Stimulated activated CD8-positive, alpha-beta memory T cell treated with anti-CD3 and anti-CD28 coated beads, Interleukin-7, amount 100 ng/mL, for 24 hours (primary cell): ENCODE measurements around the gene LRRC10B.

Source experiments
- DNase-seq: peaks from one replicate; pipeline ENCODE4 v3.0.0-alpha.2; 2020; ENCODE audit warnings: low read depth

The LRRC10B gene

DNA sequence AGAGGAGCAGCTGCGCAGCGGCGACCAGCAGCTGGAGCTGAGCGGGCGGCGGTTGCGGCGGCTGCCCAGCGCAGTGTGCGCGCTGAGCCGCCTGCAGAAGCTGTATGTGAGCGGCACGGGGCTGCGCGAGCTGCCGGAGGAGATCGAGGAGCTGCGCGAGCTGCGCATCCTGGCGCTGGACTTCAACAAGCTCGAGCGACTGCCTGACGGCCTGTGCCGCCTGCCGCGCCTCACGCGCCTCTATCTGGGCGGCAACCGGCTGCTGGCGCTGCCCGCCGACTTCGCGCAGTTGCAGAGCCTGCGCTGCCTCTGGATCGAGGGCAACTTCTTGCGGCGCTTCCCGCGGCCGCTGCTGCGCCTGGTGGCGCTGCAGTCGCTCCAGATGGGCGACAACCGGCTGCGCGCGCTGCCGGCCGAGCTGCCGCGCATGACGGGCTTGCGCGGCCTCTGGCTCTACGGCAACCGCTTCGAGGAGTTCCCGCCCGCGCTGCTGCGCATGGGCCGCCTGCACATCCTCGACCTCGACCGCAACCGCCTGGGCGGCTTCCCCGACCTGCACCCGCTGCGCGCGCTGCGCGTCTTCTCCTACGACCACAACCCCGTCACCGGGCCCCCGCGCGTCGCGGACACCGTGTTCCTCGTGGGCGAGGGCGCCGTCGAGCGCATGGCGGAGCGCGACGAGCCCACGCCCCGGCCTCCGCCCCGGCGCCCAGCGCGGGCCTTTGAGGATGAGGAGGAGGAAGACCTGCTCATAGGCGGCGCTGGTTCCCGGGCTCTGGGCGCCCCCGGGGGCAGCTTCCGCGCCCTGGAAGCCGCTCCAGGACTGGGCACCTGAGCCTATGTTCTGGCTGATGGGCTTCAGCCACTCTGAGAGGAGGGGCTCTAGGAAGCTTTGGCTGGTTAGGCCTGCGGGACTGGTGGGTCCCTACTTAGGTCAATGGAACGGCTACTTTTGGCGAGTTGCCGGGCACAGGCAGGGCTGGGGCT, 787 bp downstream of the LRRC10B start:
- peak; percentile 23 for DNase-seq

DNA sequence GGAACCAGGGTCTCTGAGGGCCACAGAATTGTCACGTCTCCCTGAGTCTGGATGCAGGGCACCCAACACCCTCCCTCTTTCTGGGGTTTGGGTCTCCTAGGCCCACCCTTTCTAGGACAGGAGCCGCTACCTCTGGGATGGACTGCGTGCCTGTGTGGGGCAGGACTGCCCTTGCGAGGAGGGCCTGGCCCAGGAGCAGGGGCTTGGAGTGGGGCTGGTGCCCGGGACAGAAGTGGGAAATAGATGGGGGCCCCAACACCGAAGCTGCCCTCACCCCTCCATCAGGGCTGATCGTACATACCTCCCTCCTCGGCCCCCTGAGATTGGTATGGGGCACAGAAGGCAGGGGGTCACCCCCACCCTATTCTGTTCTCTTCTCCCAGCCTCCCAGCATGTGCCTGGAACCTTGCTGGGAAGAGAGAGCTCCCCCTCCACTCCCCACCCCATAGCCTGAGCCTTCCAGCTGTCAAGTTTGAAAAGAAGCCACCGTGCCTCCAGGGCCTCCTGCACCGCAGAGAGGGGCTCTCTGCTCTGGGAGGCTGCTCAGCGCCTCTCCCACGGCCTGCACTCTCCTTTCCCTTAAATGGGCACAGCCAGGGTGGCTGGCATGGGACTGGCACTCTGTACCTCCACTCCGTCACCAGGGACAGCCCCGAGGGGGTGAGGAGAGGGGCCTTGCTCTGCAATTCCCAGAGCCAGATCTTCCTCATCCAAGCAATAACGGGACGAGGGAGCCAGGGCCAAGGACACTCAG, 1.8 kb downstream of the LRRC10B start:
- no peak for DNase-seq

- DNase-seq: no peak
Observed at GRCh38 chr11:61510974-61511373, 2.4 kb downstream of the LRRC10B start.

GRCh38 chr11:61511383-61511782, 2.8 kb downstream of the LRRC10B start:
- DNase-seq: no peak

GRCh38 chr11:61512435-61512834, 3.9 kb downstream of the LRRC10B start:
- no peak for DNase-seq

GRCh38 chr11:61513143-61513765, 4.7 kb downstream of the LRRC10B start:
- no peak for DNase-seq

DNA sequence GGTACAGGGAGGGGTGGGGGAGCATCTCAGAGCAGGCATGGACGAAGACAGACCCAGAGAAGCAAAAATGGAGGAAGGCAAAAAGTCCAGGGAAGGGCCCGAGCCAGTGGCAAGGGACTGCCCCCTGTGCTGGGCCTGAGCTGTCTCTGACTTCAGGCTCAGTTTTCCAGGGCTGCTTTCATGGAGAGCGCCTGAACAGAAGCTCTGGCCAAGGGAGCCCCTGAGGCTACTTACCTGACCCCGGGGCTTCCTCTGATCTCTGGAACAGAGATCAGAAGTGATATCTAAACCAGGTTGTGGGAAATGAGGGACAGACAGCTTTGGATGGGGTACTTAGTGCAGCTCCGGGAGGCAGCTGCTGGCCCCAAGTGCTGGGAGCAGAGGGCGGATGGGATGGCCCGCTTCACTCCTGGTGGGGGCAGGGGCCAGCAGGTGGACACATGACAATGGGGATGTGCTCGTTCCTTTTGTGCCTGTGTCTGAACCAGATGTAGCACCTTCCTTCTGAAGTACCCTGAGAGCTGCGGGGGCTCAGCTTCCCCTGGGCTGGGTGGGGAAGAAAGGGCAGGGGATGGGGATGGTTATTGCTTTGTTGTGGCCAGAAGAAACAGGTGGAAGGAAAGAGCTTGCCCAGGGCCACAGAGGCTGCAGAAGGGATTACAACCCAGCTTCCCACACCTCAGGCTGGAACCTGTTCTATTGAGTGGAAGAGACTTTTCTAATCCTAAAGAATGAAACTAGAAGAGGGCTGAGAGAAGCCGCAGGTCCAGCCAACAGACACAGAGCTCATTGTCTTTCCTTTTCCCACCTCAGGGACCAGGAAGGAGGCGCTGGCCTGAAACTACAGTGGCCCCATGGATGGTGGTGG, 5.7 kb downstream of the LRRC10B start:
- no peak for DNase-seq

GRCh38 chr11:61515686-61516085, 7.1 kb downstream of the LRRC10B start:
- DNase-seq: no peak

DNA sequence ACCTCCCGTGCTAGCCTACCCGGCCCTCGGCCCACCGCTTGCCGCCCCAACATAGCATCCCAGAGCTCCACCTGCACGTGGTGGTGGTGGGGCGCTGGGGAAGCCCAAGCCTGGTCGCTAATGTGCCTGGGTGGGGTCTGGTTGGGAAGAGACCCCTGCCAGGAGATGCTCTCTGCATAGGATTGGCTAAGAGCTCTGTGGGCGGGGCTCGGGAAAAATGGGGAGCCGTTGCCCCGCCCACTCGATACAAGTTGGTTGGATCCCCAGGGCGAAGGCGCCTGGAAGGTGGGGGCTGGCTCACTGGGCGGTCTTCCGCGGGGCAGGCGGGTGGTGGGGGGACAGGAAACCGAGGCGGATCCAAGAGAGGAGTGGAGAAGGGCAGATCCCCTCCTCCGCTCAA, 7.6 kb downstream of the LRRC10B start:
- DNase-seq: no peak

DNA sequence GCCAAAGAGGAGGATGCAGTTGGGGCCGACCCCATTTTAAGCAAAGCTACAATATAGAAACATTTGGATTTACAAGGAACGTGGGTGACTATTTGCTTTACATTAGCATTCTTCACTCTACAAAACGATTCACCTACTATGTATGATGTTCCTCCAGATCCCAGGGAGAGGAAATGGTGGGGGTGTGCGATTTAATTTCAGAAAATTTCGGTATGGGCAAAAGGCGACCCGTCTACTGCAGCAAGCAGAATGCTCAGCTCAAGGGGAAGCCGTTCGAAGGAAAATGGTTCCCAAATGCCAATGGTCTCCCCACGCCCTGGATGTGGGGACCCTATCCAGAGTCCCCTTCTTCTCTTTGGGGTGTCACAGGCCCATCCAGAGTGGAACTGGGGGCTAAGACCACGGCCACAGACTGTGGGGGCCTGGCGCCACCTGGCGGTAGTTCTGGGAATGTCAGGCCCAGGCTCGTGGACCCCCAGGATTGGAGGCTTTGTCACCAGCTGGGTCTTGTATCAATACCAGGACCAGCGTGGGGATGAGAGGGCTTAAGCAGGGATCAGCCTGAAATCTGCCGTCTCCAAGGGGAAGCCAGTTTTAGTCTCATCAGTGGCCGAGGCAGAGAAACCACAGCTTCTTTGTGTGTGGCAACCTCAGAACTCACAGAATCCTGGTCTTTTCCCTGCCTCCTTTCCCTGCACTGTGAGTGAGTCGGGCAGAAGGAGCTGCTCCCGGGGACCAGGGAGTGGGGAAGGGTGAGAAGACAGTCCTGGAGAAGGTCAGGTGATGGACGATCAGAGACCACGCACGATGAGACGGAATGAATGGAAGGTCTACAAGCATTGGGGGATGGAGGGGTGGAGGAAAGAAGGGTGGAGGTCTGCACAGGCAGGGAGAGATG, 8.4 kb downstream of the LRRC10B start:
- peak; percentile 32 for DNase-seq

- DNase-seq: no peak
Observed at GRCh38 chr11:61518032-61518795, 9.7 kb downstream of the LRRC10B start.

- no peak for DNase-seq
Observed at GRCh38 chr11:61522881-61523280, 14.3 kb downstream of the LRRC10B start.

GRCh38 chr11:61524446-61524845, 15.9 kb downstream of the LRRC10B start:
- DNase-seq: no peak

DNA sequence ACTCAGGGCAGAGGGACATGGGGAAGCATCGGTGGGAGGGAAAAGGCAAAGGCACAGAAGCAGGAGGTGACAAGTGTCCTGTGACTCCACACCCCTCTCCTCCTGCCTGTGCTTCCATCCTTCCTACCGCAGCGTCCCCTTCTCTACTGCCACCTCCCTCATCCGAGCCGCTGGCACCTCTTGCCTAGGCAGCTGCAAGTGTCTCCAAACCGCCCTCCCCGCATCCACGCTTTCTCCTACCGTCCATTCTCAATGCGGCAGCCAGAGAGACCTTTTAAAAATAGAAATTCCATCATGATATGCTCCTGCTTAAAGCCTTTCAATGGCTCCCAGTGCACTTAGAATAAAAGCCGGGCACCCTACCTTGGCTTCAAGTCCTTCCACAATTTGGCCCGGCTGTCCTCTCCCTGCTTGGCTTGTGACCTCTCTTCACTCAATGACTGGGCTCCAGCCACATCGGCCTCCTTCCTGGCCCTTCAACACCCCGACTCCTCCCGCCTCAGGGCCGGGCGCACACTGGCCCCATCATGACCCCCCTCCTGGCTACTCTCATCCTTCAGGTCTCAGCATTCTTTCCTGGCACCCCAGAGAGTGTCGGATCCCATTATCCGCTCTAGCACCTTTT, 16.5 kb downstream of the LRRC10B start:
- no peak for DNase-seq

DNA sequence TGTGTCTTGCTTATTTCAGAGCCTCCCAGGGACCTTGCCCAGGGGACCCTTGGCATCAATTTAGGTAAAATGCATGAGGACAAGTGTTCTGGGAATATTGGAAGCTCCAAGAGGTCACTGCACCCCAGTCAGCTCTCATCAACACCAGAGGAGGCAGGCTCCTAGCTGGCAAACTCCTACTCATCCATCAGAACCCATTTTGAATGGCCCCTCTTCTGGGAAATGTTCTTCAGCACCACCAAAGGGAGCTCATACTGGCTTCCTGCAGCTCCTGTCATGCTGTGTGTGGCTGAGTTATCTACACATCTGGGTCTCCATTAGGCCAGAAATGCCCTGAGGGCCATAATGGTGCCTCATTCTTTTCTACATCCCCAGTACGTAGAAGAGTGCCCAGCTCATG, 17.7 kb downstream of the LRRC10B start:
- DNase-seq: no peak

DNA sequence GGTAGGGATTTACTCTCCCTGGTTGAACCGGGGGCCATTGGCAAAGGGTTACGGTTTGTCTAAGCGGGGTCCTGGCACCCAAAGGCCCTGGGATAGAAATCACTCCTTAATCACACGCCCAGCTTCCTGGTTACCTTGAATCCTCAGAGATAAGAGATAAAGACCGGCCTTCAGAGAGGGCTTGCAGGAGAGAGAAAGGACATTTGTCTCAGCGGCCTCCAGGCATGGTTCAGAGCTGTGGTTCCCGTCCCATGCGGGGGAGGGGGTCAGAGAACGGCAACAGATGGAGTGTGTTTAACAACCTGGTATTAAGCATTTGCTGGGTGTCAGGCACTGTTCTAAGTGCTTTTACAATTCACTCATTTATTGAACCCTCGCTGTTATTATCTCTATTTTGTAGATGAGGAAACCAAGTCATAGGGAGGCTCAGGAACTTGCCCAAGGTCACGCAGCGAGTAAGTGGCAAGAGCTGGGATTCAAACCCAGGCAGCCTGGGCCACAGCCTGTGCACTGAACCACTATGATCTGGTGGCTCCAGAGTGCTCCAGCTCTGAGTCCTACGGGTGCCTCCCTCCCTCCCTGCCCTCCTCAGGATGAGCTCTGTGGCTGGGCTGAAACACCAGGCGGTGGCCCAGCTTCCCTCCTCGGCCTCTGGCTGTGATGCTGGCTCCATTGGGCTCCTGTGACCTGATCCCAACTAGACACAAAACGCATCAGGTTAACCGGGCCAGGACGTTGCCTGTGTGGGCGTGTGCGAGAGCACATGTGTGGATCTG, 18.6 kb downstream of the LRRC10B start:
- no peak for DNase-seq

DNA sequence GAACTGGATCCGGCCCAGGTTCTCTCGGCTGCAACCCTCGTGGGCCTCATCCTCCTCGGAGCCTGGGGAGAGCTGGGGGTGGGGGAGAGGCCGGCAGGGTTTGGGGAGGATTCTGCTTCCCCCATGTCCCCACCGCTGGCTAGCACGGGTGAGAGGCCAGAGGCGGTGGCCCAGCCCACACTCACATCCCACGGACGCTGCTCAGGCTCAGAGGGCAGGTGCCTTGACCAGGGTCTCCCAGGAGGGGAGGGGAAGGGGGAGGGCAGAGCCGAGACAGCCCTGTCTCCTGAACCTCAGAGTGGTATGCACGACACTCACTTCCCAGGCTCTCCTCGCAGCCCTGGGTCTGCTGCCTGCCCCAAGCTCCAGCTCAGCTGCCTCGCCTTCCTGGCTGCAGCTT, 19.6 kb downstream of the LRRC10B start:
- DNase-seq: no peak

GRCh38 chr11:61529537-61530225, 21.1 kb downstream of the LRRC10B start:
- DNase-seq: no peak
